MG63 (cell line): Measurements from ENCODE around the gene PRAMEF13. TPM values are rescaled to one million over a fixed set of nuclear protein-coding genes. Genes with fewer than 3 reads are reported as not detected.
A peak's percentile ranks its signal among the peaks of the same experiment; 100 is the strongest.
"Not testable (repeated sequence)": the region's sequence is repeated elsewhere in the genome, so short reads cannot be mapped to it uniquely, and the experiment has no call there.

Source experiments
- DNase-seq: peaks from one replicate; pipeline ENCODE4 v3.0.0-alpha.2; 2020
- H3K27me3 ChIP-seq: fragments of 250-450 bp; sonication (Bioruptor Pico); 2 replicates; pipeline ENCODE4 v1.5.1; 2020; ENCODE audit warnings: mild to moderate bottlenecking, moderate library complexity
- H3K36me3 ChIP-seq: fragments of 250-450 bp; sonication (Bioruptor Pico); 2 replicates; pipeline ENCODE4 v1.5.1; 2020; ENCODE audit warnings: mild to moderate bottlenecking, moderate library complexity
- H3K4me3 ChIP-seq: fragments of 250-450 bp; sonication (Bioruptor Pico); 2 replicates; pipeline ENCODE4 v1.5.1; 2020; ENCODE audit warnings: mild to moderate bottlenecking, moderate library complexity
- H3K9me3 ChIP-seq: fragments of 250-450 bp; sonication (Bioruptor Pico); 2 replicates; pipeline ENCODE4 v1.5.1; 2020; ENCODE audit warnings: mild to moderate bottlenecking, moderate library complexity
- total RNA-seq: library from RNA; depleted of rRNA; stranded (reverse); fragments of >200 nt; shearing (Covaris generic); gene quantifications from 2 replicates; pipeline ENCODE4 v1.2.3, GENCODE V29; 2014; ENCODE audit warnings: low replicate concordance; rRNA removed

Gene PRAMEF13, protein sequence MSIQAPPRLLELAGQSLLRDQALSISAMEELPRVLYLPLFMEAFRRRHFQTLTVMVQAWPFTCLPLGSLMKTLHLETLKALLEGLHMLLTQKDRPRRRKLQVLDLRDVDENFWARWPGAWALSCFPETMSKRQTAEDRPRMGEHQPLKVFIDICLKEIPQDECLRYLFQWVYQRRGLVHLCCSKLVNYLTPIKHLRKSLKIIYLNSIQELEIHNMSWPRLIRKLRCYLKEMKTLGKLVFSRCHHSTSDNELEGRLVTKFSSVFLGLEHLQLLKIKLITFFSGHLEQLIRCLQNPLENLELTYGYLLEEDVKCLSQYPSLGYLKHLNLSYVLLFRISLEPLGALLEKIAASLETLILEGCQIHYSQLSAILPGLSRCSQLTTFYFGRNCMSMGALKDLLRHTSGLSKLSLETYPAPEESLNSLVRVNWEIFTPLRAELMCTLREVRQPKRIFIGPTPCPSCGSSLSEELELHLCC
- total RNA-seq = not detected in 2 replicates

DNA sequence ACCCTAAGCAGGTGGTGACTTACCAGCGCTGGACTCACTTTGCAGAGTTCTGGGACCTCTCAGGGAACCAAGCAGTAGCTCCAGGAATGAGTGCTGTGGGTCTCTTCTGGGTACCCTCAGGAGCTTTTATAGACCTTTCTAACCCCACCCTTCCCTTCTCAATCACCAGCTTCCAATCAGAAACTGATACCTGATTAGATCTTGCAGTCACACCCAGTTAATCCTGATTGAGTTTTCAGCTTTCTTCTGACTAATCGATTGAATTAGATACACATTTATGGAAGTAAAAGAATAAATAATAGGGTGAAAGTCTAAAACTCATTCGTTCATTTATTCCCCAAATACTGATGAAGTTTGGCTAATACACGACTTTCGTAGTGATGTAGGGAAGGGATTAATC is at the start of gene PRAMEF13:
TSS of gene PRAMEF13 (minus strand) at position 101 of the 400 bp plus-strand sequence. CDS start 1,820 bp downstream, outside the sequence.
- not testable (repeated sequence) for H3K4me3 ChIP-seq, H3K9me3 ChIP-seq, H3K36me3 ChIP-seq, DNase-seq, H3K27me3 ChIP-seq

DNA sequence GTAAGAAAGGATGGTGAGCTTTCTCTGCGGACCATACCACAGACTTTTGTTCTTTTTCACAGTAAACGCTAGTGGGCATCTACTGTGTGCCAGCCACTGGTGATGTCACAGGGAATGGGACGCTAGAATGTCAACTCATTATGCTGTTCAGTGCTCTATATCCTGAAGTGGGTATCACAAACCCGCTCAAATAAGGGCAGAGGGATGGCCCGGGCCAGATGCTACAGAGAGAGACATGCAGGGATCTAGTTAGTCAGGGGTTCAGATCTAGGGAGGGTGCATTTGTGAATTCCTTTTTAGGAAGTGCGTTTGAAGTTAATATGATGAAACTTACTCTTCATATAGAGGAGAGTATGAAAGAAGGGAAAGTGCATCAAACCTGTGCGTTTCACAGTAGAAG is 45.9 kb upstream of the PRAMEF13 start:
- not testable (repeated sequence) for DNase-seq, H3K27me3 ChIP-seq, H3K4me3 ChIP-seq, H3K36me3 ChIP-seq, H3K9me3 ChIP-seq

DNA sequence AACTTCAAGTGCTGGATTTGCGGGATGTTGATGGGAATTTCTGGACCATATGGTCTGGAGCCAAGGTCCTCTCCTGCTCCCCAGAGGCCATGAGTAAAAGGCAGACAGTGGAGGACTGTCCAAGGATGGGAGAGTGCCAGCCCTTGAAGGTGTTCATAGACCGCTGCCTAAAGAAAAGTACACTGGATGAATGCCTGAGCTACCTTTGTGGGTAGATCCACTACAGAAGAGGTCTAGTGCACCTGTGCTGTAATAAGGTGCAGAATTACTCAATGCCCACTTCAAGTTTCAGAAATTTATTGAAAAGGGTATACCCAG is 45.3 kb upstream of the PRAMEF13 start:
- H3K9me3 ChIP-seq, H3K27me3 ChIP-seq, H3K36me3 ChIP-seq, H3K4me3 ChIP-seq, DNase-seq: not testable (repeated sequence)

DNA sequence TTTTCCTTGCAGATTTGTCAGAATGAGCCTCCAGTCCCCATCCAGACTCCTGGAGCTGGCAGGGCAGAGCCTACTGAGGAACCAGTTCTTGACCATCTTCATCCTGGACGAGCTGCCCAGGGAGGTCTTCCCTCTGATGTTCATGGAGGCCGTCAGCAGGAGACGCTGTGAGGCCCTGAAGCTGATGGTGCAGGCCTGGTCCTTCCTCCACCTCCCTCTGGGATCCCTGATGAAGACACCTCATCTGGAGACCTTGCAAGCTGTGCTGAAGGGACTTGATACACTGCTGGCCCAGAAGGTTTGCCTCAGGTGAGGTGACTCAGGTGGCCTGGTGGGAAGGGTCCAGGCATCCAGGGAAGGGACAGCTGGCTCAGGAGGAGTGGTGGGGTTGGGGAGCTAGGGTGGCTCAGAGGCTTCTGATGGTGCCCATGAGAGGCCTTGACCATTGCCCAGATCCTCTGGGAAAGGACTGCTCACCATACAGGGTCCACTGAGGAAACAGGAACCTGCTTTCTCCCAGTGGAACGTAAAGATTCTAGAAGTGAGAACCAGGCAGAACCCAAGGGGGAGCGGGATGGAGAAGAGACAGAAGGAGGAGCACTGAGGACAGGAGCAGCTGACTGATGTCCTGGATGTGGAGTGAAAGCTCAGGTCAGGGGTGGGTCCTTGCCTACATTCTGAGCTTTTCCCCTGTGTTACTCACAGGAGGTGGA is 44.8 kb upstream of the PRAMEF13 start:
- not testable (repeated sequence) for DNase-seq, H3K27me3 ChIP-seq, H3K9me3 ChIP-seq, H3K36me3 ChIP-seq, H3K4me3 ChIP-seq

DNA sequence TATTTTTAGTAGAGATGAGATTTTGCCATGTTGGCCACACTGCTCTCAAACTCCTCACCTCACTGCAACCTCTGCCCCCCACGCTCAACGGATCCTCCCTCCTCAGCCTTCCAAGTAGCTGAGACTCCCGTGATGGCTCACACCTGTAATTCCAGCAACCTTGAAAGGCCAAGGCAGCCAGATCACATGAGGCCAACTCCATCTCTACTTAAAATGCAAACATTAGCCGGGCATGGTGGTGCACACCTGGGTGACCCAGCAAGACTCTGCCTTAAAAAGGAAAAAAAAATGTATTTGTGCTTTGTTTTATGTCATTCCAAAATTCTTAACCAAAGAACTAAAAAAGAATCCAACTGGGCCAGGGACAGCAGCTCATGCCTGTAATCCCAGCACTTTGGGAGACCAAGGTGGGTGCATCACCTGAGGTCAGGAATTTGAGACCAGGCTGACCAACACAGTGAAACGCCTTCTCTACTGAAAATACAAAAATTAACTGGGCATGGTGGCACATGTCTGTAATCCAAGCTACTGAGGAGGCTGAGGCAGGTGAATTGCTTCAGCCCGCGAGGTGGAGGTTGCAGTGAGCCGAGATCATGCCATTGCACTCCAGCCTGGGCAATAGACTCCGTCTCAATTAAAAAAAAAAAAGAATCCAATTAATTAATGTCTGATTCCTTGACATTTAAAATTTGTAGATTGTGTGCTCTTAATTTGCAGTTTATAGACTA is 42.5 kb upstream of the PRAMEF13 start:
- not testable (repeated sequence) for H3K36me3 ChIP-seq, DNase-seq, H3K4me3 ChIP-seq, H3K27me3 ChIP-seq, H3K9me3 ChIP-seq

DNA sequence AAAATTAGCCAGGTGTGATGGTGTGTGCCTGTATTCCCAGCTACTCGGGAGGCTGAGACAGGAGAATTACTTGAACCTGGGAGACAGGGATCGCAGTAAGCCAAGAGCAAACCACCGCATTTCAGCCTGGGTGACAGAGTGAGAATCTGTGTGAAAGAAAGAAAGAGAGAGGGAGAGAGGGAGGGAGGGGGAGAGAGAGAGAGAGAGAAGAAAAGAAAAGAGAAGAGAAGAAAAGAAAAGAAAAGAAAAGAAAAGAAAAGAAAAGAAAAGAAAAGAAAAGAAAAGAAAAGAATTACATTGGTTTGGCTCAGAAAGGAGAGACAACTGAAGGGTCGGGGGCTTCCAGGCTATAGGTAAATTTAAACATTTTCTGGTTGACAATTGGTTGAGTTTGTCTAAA is 38.4 kb upstream of the PRAMEF13 start:
- H3K27me3 ChIP-seq, H3K9me3 ChIP-seq, H3K36me3 ChIP-seq, H3K4me3 ChIP-seq, DNase-seq: not testable (repeated sequence)

DNA sequence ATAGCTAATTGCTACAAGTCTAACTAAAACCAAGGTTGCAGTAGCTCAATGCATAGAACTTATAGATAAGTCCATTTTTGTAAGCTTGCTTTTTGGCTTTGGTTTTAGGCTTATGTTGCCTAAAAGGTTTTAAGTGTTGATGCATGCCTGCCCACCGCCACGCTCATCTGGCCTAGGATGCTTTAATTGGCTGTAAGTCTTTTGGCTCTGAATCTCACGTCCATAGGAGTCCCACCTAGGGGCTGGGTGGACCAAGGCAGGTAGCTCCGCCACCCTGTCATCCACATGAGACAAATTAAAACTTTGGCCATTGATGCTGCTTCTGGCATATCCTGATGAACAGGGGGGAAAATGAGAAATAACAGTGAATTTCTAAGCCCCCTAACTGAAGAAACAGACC is 36.4 kb upstream of the PRAMEF13 start:
- not testable (repeated sequence) for DNase-seq, H3K9me3 ChIP-seq, H3K4me3 ChIP-seq, H3K36me3 ChIP-seq
- peaks cover 10% of the 10 kb centered on the region for H3K27me3 ChIP-seq

DNA sequence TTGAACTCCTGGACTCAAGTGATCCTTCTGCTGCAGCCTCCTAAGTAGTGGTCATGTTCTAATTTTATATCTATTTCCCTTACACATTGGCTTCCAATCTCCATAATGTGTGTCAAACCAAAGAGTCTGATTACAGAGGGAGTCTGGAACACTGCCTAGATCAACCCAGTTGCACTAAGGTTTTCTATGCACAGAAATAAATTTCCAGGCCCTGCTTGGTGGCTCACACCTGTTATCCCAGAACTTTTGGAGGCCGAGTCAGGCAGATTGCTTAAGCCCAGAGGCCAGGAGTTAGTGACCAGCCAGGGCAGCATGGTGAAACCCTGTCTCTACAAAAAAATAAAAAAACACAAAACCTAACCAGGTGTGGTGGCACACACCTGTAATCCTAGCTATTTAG is 32.8 kb upstream of the PRAMEF13 start:
- H3K4me3 ChIP-seq, H3K9me3 ChIP-seq, H3K36me3 ChIP-seq, DNase-seq: not testable (repeated sequence)
- H3K27me3 ChIP-seq = peaks cover 10% of the 10 kb centered on the region

DNA sequence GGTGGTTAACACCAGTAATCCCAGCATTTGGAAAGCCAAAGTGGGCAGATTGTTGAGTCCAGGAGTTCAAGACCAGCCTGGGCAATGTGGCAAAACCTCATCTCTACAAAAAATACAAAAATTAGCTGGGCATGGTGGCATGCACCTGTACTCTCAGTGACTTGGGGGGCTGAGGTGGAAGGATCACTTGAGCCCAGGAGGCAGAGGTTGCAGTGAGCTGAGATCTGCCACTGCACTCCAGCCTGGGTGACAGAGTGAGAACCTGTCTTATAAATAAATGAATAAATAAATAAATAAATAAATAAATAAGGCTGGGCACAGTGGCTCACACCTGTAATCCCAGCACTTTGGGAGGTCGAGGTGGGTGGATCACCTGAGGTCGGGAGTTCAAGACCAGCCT is 30.8 kb upstream of the PRAMEF13 start:
- H3K9me3 ChIP-seq, H3K4me3 ChIP-seq, H3K36me3 ChIP-seq, DNase-seq: not testable (repeated sequence)
- H3K27me3 ChIP-seq = peaks cover 13% of the 10 kb centered on the region

DNA sequence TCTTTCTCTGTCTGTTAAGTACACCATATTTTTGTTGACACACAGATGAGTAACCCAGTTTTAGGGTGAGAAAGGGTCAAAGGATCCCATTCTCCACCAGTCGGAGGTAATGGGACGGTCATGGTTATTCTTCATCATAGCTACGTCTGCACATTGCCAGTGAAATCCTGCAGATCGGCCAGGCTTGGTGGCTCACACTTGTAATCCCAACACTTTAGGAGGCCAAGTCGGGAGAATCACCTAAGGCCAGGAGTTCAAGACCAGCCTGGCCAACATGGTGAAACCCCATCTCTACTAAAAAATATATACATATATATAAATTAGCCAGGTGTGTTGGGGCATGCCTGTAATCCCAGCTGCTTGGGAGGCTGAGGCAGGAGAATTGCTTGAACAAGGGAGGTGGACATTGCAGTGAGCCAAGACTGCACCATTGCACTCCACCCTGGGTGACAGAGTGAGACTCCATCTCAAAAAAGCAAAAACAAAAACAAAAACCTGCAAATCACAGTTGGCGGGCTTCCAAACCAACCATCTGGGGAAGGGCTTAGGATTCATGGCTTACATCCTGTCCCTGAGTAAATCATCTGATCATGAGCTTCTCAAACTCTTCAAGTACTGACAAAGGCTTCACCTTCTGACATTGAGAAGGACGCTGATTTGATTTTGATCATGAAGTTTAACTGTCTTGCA is 30.0 kb upstream of the PRAMEF13 start:
- not testable (repeated sequence) for DNase-seq, H3K36me3 ChIP-seq, H3K4me3 ChIP-seq, H3K9me3 ChIP-seq
- peaks cover 11% of the 10 kb centered on the region; the same call in 1 of the 2 replicates for H3K27me3 ChIP-seq

DNA sequence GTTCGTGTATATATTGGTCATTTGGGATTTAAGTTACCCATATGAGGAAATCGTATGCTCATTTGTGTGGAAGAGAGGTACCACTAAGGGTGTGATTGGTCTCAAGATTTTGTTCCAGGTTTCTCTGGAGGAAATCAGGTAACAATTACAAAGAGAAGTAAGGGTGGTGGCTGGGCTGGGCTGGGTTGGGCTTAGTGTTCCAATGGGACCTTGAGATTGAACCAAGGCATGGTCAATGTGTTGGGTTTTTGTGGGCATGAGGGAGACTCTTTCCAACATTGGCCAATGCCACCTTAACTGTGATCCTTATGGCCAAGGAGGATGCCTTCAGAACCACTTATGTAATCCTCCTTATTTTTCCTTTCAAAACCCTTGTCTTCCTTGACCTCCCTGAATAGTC is 29.4 kb upstream of the PRAMEF13 start:
- H3K4me3 ChIP-seq, DNase-seq, H3K9me3 ChIP-seq, H3K36me3 ChIP-seq: not testable (repeated sequence)
- H3K27me3 ChIP-seq = peaks cover 11% of the 10 kb centered on the region; the same call in 1 of the 2 replicates

DNA sequence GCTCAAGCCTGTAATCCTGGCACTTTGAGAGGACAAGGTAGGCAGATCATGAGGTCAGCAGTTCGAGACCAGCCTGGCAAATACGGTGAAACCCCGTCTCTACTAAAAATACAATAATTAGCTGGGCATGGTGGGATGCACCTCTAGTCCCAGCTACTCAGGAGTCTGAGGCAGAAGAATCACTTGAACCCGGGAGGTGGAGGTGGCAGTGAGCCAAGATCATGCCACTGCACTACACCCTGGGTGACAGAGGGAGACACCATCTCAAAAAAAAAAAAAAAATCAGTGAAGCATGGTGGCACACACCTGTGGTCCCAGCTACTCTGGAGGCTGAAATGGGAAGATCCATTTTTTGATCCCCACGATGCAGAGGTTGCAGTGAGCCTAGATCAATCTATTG is 28.9 kb upstream of the PRAMEF13 start:
- H3K4me3 ChIP-seq, H3K36me3 ChIP-seq, DNase-seq, H3K9me3 ChIP-seq: not testable (repeated sequence)
- peaks cover 11% of the 10 kb centered on the region; the same call in 1 of the 2 replicates for H3K27me3 ChIP-seq

DNA sequence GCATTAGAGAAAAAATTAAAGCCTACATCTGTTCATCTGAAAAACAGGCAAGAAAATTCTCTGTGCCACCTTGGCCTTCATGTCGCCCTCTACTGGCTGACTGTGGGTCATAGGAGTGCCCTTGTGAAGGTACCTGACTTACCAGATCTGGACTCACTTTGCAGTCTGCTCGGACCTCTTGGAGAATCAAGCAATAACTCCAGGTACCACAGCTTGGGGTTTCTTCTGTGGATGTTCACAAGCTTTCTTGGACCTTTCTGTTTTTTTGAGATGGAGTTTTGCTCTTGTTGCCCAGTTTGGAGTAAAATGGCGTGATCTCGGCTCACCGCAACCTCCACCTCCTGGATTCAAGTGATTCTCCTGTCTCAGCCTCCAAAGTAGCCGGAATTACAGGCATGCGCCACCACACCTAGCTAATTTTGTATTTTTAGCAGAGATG is 27.2 kb upstream of the PRAMEF13 start:
- H3K4me3 ChIP-seq = no peak overlapping the region
- peaks cover 11% of the 10 kb centered on the region; the same call in 1 of the 2 replicates for H3K27me3 ChIP-seq
- no peaks in the 10 kb centered on the region for H3K36me3 ChIP-seq
- DNase-seq = peak; percentile 20
- no peaks in the 10 kb centered on the region for H3K9me3 ChIP-seq

DNA sequence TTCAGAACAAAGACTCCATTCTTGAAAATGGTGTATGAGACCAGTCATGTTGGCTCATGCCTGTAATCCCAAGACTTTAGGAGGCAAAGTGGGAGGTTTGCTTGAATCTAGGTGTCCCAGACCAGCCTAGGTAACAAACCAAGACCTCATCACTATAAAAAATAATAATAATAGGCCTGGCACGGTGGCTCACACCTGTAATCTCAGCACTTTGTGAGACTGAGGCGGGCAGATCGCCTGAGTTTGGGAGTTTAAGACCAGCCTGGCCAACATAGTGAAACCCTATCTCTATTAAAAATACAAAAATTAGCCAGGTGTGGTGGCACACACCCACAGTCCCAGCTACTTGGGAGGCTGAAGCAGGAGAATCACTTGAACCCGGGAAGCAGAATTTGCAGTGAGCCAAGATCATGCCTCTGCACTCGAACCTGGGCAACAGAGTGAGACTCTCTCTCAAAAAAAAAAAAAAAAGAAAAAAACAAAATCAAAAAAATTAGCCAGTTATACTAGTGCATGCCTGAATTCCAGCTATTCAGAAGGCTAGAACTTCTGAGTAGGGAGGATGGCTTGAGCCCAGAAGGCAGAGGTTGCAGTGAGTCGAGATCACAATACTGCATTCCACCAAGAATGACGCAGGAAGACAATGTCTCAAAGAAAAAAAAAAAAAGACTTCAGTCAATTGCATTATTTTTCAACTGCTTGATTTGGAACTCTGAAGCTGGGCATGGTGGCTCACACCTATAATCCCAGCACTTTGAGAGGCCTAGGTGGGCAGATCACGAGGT is 26.3 kb upstream of the PRAMEF13 start:
- H3K36me3 ChIP-seq, H3K9me3 ChIP-seq, DNase-seq, H3K27me3 ChIP-seq, H3K4me3 ChIP-seq: not testable (repeated sequence)

DNA sequence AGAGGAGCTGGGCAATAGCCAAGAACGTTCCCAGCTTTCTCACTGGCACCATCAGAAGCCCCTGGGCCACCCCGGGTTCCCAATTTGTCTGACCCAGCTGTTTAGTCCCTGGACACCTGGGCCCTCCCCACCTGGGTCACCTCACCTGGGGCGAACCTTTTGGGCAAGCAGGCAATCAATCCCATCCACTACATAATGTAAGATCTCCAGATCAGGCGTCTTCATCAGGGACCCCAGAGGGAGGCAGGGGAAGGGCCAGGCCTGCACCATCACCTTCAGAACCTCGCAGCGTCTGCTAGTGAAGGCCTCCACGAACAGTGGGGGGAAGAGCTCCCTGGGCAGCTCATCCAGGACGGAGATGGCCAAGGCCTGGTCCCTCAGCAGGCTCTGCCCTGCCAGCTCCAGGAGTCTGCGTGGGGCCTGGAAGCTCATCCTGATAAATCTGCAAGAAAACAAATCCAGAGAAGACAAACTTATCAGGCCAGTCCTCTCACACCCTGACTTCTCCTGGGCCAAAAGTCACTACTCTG is 24.5 kb upstream of the PRAMEF13 start, which contains the start of gene PRAMEF18:
TSS of gene PRAMEF18 (minus strand) at position 480 of the 530 bp plus-strand sequence. CDS start at position 432, 48 bp downstream.
- not testable (repeated sequence) for H3K27me3 ChIP-seq, H3K9me3 ChIP-seq, H3K36me3 ChIP-seq, DNase-seq, H3K4me3 ChIP-seq
